Stimulated activated CD4-positive, alpha-beta T cell treated with anti-CD3 and anti-CD28 coated beads, Interleukin-4, amount 100 ng/mL, for 4 hours (primary cell): Measurements from ENCODE around the gene PDP2.
"Not testable (repeated sequence)": the region's sequence is repeated elsewhere in the genome, so short reads cannot be mapped to it uniquely, and the experiment has no call there.

Experiments
- DNase-seq, 2 experiments: peaks; one replicate each; pipeline ENCODE4 v3.0.0-alpha.2; 2020

PDP2 gene

GRCh38 chr16:66921729-66922450, 41.6 kb downstream of the PDP2 start:
- no peak for DNase-seq

- no peak for DNase-seq
Observed at GRCh38 chr16:66923247-66923731, 43.0 kb downstream of the PDP2 start.

- DNase-seq, result no peak
Observed at GRCh38 chr16:66923866-66924265, 43.6 kb downstream of the PDP2 start.

- DNase-seq, result peak in 1 of 2 experiments; percentile 49
Observed at GRCh38 chr16:66924527-66925321, 44.4 kb downstream of the PDP2 start.

GRCh38 chr16:66925322-66925840, 45.1 kb downstream of the PDP2 start, which contains the start of gene RRAD:
Gene RRAD (minus strand): TSS chr16:66925535. CDS start chr16:66925179, 356 bp downstream.
- peak in 1 of 2 experiments; percentile 38 for DNase-seq

GRCh38 chr16:66926171-66926947, 46.0 kb downstream of the PDP2 start:
- no peak for DNase-seq

- DNase-seq, result no peak
Observed at GRCh38 chr16:66926961-66927436, 46.7 kb downstream of the PDP2 start.

GRCh38 chr16:66927918-66928649, 47.8 kb downstream of the PDP2 start:
- DNase-seq, result no peak

- DNase-seq, result no peak
Observed at GRCh38 chr16:66928702-66929388, 48.5 kb downstream of the PDP2 start.

- DNase-seq, result no peak
Observed at GRCh38 chr16:66930189-66930588, 49.9 kb downstream of the PDP2 start.

GRCh38 chr16:66931665-66932064, 51.4 kb downstream of the PDP2 start:
- no peak for DNase-seq

GRCh38 chr16:66932076-66932475, 51.8 kb downstream of the PDP2 start:
- no peak for DNase-seq

GRCh38 chr16:66933776-66934137, 53.4 kb downstream of the PDP2 start:
- peak; percentile 44 to 77 for DNase-seq

- DNase-seq, result peak; percentile 87 to 88
Observed at GRCh38 chr16:66934138-66934838, 54.0 kb downstream of the PDP2 start, which contains the start of gene CIAO2B. Gene CIAO2B (minus strand): TSS chr16:66934402. CDS start chr16:66934364, 38 bp downstream.

- DNase-seq, result not testable (repeated sequence)
Observed at GRCh38 chr16:66934839-66935313, 54.6 kb downstream of the PDP2 start.

- no peak for DNase-seq
Observed at GRCh38 chr16:66935314-66936011, 55.1 kb downstream of the PDP2 start, which contains the start of gene CES2. Gene CES2 (plus strand): TSS chr16:66935516. CDS start chr16:66935636, 120 bp downstream.

GRCh38 chr16:66936462-66936861, 56.1 kb downstream of the PDP2 start:
- DNase-seq, result no peak

GRCh38 chr16:66936889-66937554, 56.7 kb downstream of the PDP2 start:
- no peak for DNase-seq

- no peak for DNase-seq
Observed at GRCh38 chr16:66937725-66938337, 57.5 kb downstream of the PDP2 start.
